ENCODE data around the gene SLC30A7.

- TF ChIP-seq CTCF (IDR thresholded peaks at IDR 0.05) (no peak), ZFX (IDR thresholded peaks at IDR 0.05; ENCODE audit: borderline replicate concordance) (no peak)
These were observed 81.0 kb downstream of the SLC30A7 start for GRCh38 chr1:100976936-100977335.
